ENCODE measurements around the gene CASP9.
"Not testable (repeated sequence)": the region's sequence is repeated elsewhere in the genome, so short reads cannot be mapped to it uniquely, and the experiment has no call there.

DNA sequence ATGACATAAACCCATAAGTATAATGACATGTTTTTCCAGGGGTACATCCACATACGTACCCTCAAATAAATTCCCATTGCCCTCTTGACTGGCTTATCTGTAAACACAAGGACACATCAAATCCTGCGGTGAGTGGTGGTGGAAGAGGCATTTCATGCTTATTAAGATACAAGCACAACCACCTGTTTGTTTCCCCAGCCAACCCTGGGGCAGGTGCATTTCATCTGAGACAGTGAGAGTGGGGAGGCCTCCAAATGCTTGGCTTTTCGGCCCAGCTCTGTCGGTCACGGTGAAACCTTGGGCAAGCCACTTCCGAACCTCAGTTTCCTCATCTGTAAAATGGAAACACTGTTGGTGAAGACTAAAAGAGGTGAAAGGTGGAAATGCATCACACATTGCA is 39.6 kb downstream of the CASP9 start:
- TF ChIP-seq, protein P1, sequence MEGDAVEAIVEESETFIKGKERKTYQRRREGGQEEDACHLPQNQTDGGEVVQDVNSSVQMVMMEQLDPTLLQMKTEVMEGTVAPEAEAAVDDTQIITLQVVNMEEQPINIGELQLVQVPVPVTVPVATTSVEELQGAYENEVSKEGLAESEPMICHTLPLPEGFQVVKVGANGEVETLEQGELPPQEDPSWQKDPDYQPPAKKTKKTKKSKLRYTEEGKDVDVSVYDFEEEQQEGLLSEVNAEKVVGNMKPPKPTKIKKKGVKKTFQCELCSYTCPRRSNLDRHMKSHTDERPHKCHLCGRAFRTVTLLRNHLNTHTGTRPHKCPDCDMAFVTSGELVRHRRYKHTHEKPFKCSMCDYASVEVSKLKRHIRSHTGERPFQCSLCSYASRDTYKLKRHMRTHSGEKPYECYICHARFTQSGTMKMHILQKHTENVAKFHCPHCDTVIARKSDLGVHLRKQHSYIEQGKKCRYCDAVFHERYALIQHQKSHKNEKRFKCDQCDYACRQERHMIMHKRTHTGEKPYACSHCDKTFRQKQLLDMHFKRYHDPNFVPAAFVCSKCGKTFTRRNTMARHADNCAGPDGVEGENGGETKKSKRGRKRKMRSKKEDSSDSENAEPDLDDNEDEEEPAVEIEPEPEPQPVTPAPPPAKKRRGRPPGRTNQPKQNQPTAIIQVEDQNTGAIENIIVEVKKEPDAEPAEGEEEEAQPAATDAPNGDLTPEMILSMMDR (IDR thresholded peaks at IDR 0.05), result not testable (repeated sequence)
- TF ChIP-seq POLR2A (IDR thresholded peaks at IDR 0.05), result not testable (repeated sequence)

Measured in lower leg skin (tissue), 3 donors.